GM23338 (cell line): Measurements from ENCODE around the gene SLC9A2.

ENCODE experiments used
- CREB1 ChIP-seq: fragments of 250-450 bp; sonication (Bioruptor Pico); IDR thresholded peaks from 2 replicates; pipeline ENCODE4 v1.5.0; 2020; ENCODE audit warnings: low read depth, mild to moderate bottlenecking, moderate library complexity
- ETS1 ChIP-seq: IDR thresholded peaks from 2 replicates; pipeline ENCODE4 v1.6.1; 2016; ENCODE audit warnings: antibody characterized with exemption
- EZH2 ChIP-seq: fragments of 200-600 bp; sonication (generic); IDR thresholded peaks from one replicate; pipeline ENCODE4 v1.8.0; 2017; ENCODE audit warnings: antibody characterized with exemption, mild to moderate bottlenecking, low read depth; ENCODE audit not compliant: unreplicated experiment
- EZH2phosphoT487 ChIP-seq: fragments of 200-600 bp; sonication (generic); IDR thresholded peaks from one replicate; pipeline ENCODE4 v1.8.1; 2018; ENCODE audit warnings: antibody characterized with exemption; ENCODE audit not compliant: unreplicated experiment
- JUNB ChIP-seq: IDR thresholded peaks from one replicate; pipeline ENCODE4 v1.6.1; 2016; ENCODE audit warnings: antibody characterized with exemption; ENCODE audit not compliant: unreplicated experiment
- POLR2AphosphoS5 ChIP-seq: IDR thresholded peaks from 2 replicates; pipeline ENCODE4 v1.6.1; 2016; ENCODE audit warnings: antibody characterized with exemption, low read depth
- REST ChIP-seq: IDR thresholded peaks from one replicate; pipeline ENCODE4 v1.6.1; 2018; ENCODE audit warnings: antibody characterized with exemption; ENCODE audit not compliant: unreplicated experiment
- STAT1 ChIP-seq: IDR thresholded peaks from one replicate; pipeline ENCODE4 v1.6.1; 2016; ENCODE audit warnings: antibody characterized with exemption; ENCODE audit not compliant: unreplicated experiment
- ZNF331 ChIP-seq: fragments of 250-450 bp; sonication (Bioruptor Pico); IDR thresholded peaks from 2 replicates; pipeline ENCODE4 v1.5.0; 2020; ENCODE audit warnings: low read depth, mild to moderate bottlenecking, moderate library complexity
- TF ChIP-seq, protein P1 (sequence below), 2 experiments: fragments of 200-600 bp in 1 of 2; sonication (generic) in 1 of 2; conservative IDR thresholded peaks; 2 replicates each; pipeline versions ENCODE4 v1.5.1 to v1.6.1; 2016 to 2017; ENCODE audit warnings: antibody characterized with exemption in 2 of 2, low read depth in 2 of 2, mild to moderate bottlenecking in 2 of 2, moderate library complexity in 1 of 2

- TF ChIP-seq, protein P1, sequence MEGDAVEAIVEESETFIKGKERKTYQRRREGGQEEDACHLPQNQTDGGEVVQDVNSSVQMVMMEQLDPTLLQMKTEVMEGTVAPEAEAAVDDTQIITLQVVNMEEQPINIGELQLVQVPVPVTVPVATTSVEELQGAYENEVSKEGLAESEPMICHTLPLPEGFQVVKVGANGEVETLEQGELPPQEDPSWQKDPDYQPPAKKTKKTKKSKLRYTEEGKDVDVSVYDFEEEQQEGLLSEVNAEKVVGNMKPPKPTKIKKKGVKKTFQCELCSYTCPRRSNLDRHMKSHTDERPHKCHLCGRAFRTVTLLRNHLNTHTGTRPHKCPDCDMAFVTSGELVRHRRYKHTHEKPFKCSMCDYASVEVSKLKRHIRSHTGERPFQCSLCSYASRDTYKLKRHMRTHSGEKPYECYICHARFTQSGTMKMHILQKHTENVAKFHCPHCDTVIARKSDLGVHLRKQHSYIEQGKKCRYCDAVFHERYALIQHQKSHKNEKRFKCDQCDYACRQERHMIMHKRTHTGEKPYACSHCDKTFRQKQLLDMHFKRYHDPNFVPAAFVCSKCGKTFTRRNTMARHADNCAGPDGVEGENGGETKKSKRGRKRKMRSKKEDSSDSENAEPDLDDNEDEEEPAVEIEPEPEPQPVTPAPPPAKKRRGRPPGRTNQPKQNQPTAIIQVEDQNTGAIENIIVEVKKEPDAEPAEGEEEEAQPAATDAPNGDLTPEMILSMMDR (conservative IDR thresholded peaks at IDR 0.05; ENCODE audit: low read depth in 2 of 2), result no peak
- TF ChIP-seq POLR2AphosphoS5 (no peak), REST (no peak), JUNB (no peak), ETS1 (no peak), EZH2 (no peak), CREB1 (CRISPR knock-in tag) (no peak), EZH2phosphoT487 (no peak), STAT1 (no peak), ZNF331 (no peak)
Observed at GRCh38 chr2:102575888-102576287, 43.5 kb upstream of the SLC9A2 start.
